Mesothelial cell of epicardium (in vitro differentiated cells): ENCODE results near the gene WDR1. TPM values are rescaled to one million over a fixed set of nuclear protein-coding genes. Genes with fewer than 3 reads are reported as not detected.

ENCODE experiments used
- DNase-seq, 2 experiments: peaks; one replicate each; pipeline ENCODE4 v3.0.0; 2021; ENCODE audit warnings: low spot score in 2 of 2; ENCODE audit not compliant: unreplicated experiment in 2 of 2
- H3K27ac Mint-ChIP-seq: 2 replicates; pipeline ENCODE4 v1.8.0; 2021; ENCODE audit warnings: mixed read lengths
- H3K27me3 Mint-ChIP-seq: 2 replicates; pipeline ENCODE4 v1.8.0; 2021; ENCODE audit warnings: low read depth, mixed read lengths
- H3K36me3 Mint-ChIP-seq: 2 replicates; pipeline ENCODE4 v1.8.0; 2021; ENCODE audit warnings: mixed read lengths
- H3K4me1 Mint-ChIP-seq: 2 replicates; pipeline ENCODE4 v1.8.0; 2021; ENCODE audit warnings: mixed read lengths
- H3K4me3 Mint-ChIP-seq: 2 replicates; pipeline ENCODE4 v1.8.0; 2021; ENCODE audit warnings: mild to moderate bottlenecking, moderate library complexity, mixed read lengths
- H3K9me3 Mint-ChIP-seq: 2 replicates; pipeline ENCODE4 v1.8.0; 2021; ENCODE audit warnings: mixed read lengths
- total RNA-seq: library from RNA; stranded (reverse); gene quantifications from 3 replicates; pipeline ENCODE4 v1.2.1, GENCODE V29; 2021
- TF ChIP-seq, protein P1 (sequence below): fragments of 200-600 bp; sonication (generic); IDR thresholded peaks from one replicate; pipeline ENCODE4 v1.5.0; 2021; ENCODE audit warnings: antibody characterized with exemption; ENCODE audit not compliant: unreplicated experiment

The WDR1 gene
- total RNA-seq, 1 donor from 2014 or later, result 229 TPM

DNA sequence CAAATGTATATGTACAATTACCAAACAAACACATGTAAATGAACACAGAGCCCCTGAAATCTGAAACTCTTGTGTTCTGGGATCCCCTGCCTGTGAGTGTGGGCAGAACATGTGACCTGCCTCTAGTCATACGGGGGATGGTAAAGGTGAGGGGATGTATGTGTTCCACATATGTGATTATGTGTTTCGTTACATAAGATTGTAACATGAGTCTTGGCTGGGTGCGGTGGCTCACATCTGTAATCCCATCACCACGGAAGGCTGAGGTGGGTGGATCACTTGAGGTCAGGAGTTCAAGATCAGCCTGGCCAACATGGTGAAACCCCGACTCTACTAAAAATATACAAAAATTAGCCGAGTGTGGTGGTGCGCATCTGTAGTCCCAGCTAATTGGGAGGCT is 58.2 kb downstream of the WDR1 start:
- TF ChIP-seq, protein P1, sequence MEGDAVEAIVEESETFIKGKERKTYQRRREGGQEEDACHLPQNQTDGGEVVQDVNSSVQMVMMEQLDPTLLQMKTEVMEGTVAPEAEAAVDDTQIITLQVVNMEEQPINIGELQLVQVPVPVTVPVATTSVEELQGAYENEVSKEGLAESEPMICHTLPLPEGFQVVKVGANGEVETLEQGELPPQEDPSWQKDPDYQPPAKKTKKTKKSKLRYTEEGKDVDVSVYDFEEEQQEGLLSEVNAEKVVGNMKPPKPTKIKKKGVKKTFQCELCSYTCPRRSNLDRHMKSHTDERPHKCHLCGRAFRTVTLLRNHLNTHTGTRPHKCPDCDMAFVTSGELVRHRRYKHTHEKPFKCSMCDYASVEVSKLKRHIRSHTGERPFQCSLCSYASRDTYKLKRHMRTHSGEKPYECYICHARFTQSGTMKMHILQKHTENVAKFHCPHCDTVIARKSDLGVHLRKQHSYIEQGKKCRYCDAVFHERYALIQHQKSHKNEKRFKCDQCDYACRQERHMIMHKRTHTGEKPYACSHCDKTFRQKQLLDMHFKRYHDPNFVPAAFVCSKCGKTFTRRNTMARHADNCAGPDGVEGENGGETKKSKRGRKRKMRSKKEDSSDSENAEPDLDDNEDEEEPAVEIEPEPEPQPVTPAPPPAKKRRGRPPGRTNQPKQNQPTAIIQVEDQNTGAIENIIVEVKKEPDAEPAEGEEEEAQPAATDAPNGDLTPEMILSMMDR, result no peak
- no peak for DNase-seq
- Mint-ChIP-seq H3K4me3 (no peak overlapping the region), H3K9me3 (no peaks in the 10 kb centered on the region), H3K36me3 (no peaks in the 10 kb centered on the region), H3K4me1 (no peaks in the 10 kb centered on the region), H3K27me3 (peaks cover 3% of the 10 kb centered on the region), H3K27ac (no peak overlapping the region)

GRCh38 chr4:10057023-10057395 is 59.6 kb downstream of the WDR1 start:
- TF ChIP-seq, protein P1, result no peak
- Mint-ChIP-seq H3K4me1 (peaks cover 4% of the 10 kb centered on the region), H3K36me3 (no peaks in the 10 kb centered on the region), H3K27ac (no peak overlapping the region), H3K9me3 (peaks cover 3% of the 10 kb centered on the region), H3K27me3 (peaks cover 3% of the 10 kb centered on the region), H3K4me3 (no peak overlapping the region)
- DNase-seq, result no peak

DNA sequence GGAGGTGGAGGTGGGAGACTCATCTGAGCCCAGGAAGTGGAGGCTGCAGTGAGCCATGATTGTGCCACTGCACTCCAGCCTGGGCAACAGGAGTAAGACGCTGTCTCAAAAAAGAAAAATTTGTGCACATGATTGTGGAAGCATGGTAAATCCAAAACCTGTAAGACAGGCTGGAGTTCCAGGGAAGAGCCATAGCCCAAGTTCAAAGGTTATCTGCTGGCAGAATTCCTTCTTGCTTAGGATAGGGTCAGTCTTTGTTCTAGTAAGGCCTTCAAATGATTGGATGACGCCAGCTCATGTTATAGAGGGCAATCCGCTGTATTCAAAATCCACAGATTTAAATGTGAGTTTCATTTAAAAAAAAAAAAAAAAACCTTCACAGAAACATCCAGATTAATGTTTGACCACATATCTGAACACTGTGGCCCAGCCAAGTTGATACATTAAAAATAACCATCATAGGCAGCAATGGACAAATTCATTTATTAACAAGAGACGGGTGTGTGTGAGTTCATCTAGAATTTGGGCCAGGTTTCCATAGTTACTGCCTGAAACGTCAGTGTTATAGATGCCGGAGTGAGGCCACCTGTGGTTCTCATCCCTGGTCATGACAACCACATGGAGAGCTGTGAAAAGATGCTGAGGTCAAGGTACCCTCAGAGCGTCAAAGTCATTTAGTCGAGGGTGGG is 60.1 kb downstream of the WDR1 start:
- TF ChIP-seq, protein P1, result no peak
- H3K27ac Mint-ChIP-seq, result no peak overlapping the region
- DNase-seq, result no peak

GRCh38 chr4:10055871-10056270 is 60.7 kb downstream of the WDR1 start:
- no peak for DNase-seq
- Mint-ChIP-seq H3K4me1 (peaks cover 13% of the 10 kb centered on the region), H3K4me3 (no peak overlapping the region), H3K36me3 (no peaks in the 10 kb centered on the region), H3K27me3 (peaks cover 3% of the 10 kb centered on the region), H3K9me3 (peaks cover 3% of the 10 kb centered on the region), H3K27ac (no peak overlapping the region)
- TF ChIP-seq, protein P1, result no peak

More for the DNA sequence above, 60.1 kb downstream of the WDR1 start:
- Mint-ChIP-seq H3K36me3 (no peaks in the 10 kb centered on the region), H3K27me3 (peaks cover 3% of the 10 kb centered on the region), H3K4me3 (no peak overlapping the region), H3K4me1 (peaks cover 7% of the 10 kb centered on the region), H3K9me3 (peaks cover 3% of the 10 kb centered on the region)

GRCh38 chr4:10054571-10055041 is 62.0 kb downstream of the WDR1 start:
- TF ChIP-seq, protein P1, result no peak
- Mint-ChIP-seq H3K9me3 (peaks cover 3% of the 10 kb centered on the region), H3K36me3 (no peaks in the 10 kb centered on the region), H3K27me3 (peaks cover 3% of the 10 kb centered on the region), H3K4me3 (no peak overlapping the region), H3K27ac (no peak overlapping the region), H3K4me1 (peaks cover 23% of the 10 kb centered on the region)
- DNase-seq, result no peak
